ENCODE results near the gene RNF150.

The RNF150 gene

GRCh38 chr4:140849526-140849925 lies 283.7 kb downstream of the RNF150 start:
- Histone ChIP-seq H3K4me2 (ENCODE audit: low read depth, low read length, poor library complexity, severe bottlenecking) (no peak overlapping the region), H3F3A (ENCODE audit: low read depth) (no peaks in the 10 kb centered on the region), H3K4me3 (ENCODE audit: low read length, poor library complexity, severe bottlenecking) (no peak overlapping the region), H3K9me2 (replicated peaks; ENCODE audit: low read depth, low read length) (no peaks in the 10 kb centered on the region), H3K9ac (ENCODE audit: low read depth, low read length, poor library complexity, severe bottlenecking) (no peak overlapping the region), H4K20me1 (ENCODE audit: insufficient read depth, low read length, poor library complexity, severe bottlenecking) (no peaks in the 10 kb centered on the region), H3K79me2 (ENCODE audit: insufficient read depth, low read length) (no peaks in the 10 kb centered on the region), H3K9me3 (ENCODE audit: insufficient read depth, low read depth, low read length) (no peaks in the 10 kb centered on the region), H3K36me3 (ENCODE audit: insufficient read depth, low read length) (no peaks in the 10 kb centered on the region), H2AFZ (ENCODE audit: low read length) (no peak overlapping the region), H3K27me3 (ENCODE audit: insufficient read depth, low read length, poor library complexity, severe bottlenecking) (no peaks in the 10 kb centered on the region), H3K4me1 (ENCODE audit: insufficient read depth, low read length, poor library complexity, severe bottlenecking) (no peaks in the 10 kb centered on the region)
- TF ChIP-seq CTCF (conservative IDR thresholded peaks at IDR 0.05; ENCODE audit: low read length) (no peak), EZH2phosphoT487 (IDR thresholded peaks at IDR 0.05; ENCODE audit: borderline replicate concordance) (no peak)

- Histone ChIP-seq H3K9ac (ENCODE audit: low read depth, low read length, poor library complexity, severe bottlenecking) (no peak overlapping the region), H3K4me3 (ENCODE audit: low read length, poor library complexity, severe bottlenecking) (no peak overlapping the region), H3K9me3 (ENCODE audit: insufficient read depth, low read depth, low read length) (no peaks in the 10 kb centered on the region), H2AFZ (ENCODE audit: low read length) (no peak overlapping the region), H4K20me1 (ENCODE audit: insufficient read depth, low read length, poor library complexity, severe bottlenecking) (no peaks in the 10 kb centered on the region), H3K36me3 (ENCODE audit: insufficient read depth, low read length) (no peaks in the 10 kb centered on the region), H3F3A (ENCODE audit: low read depth) (no peaks in the 10 kb centered on the region), H3K79me2 (ENCODE audit: insufficient read depth, low read length) (no peaks in the 10 kb centered on the region), H3K27me3 (ENCODE audit: insufficient read depth, low read length, poor library complexity, severe bottlenecking) (no peaks in the 10 kb centered on the region), H3K4me2 (ENCODE audit: low read depth, low read length, poor library complexity, severe bottlenecking) (no peak overlapping the region), H3K4me1 (ENCODE audit: insufficient read depth, low read length, poor library complexity, severe bottlenecking) (no peaks in the 10 kb centered on the region), H3K9me2 (replicated peaks; ENCODE audit: low read depth, low read length) (no peaks in the 10 kb centered on the region)
- TF ChIP-seq CTCF (conservative IDR thresholded peaks at IDR 0.05; ENCODE audit: low read length) = no peak
- no peak for TF ChIP-seq EZH2phosphoT487 (IDR thresholded peaks at IDR 0.05; ENCODE audit: borderline replicate concordance)
Measured at GRCh38 chr4:140846736-140847135, 286.5 kb downstream of the RNF150 start.

- no peaks in the 10 kb centered on the region for H3K9me2 ChIP-seq (replicated peaks; ENCODE audit: low read depth, low read length)
- no peak overlapping the region for H3K4me2 ChIP-seq (ENCODE audit: low read depth, low read length, poor library complexity, severe bottlenecking)
- H4K20me1 ChIP-seq (ENCODE audit: insufficient read depth, low read length, poor library complexity, severe bottlenecking) = no peaks in the 10 kb centered on the region
- H3F3A ChIP-seq (ENCODE audit: low read depth) = no peaks in the 10 kb centered on the region
- no peaks in the 10 kb centered on the region for H3K36me3 ChIP-seq (ENCODE audit: insufficient read depth, low read length)
- H3K27me3 ChIP-seq (ENCODE audit: insufficient read depth, low read length, poor library complexity, severe bottlenecking) = no peaks in the 10 kb centered on the region
- no peaks in the 10 kb centered on the region for H3K9me3 ChIP-seq (ENCODE audit: insufficient read depth, low read depth, low read length)
- no peak overlapping the region for H2AFZ ChIP-seq (ENCODE audit: low read length)
- TF ChIP-seq CTCF (conservative IDR thresholded peaks at IDR 0.05; ENCODE audit: low read length) (no peak), EZH2phosphoT487 (IDR thresholded peaks at IDR 0.05; ENCODE audit: borderline replicate concordance) (no peak)
- H3K4me3 ChIP-seq (ENCODE audit: low read length, poor library complexity, severe bottlenecking) = no peak overlapping the region
- no peaks in the 10 kb centered on the region for H3K79me2 ChIP-seq (ENCODE audit: insufficient read depth, low read length)
- no peaks in the 10 kb centered on the region for H3K4me1 ChIP-seq (ENCODE audit: insufficient read depth, low read length, poor library complexity, severe bottlenecking)
- H3K9ac ChIP-seq (ENCODE audit: low read depth, low read length, poor library complexity, severe bottlenecking) = no peak overlapping the region
Measured at GRCh38 chr4:140844061-140844460, 289.2 kb downstream of the RNF150 start.
